Chondrocyte (in vitro differentiated cells): ENCODE results near the gene RCAN2. TPM values are rescaled to one million over a fixed set of nuclear protein-coding genes. Genes with fewer than 3 reads are reported as not detected.

Experiments used
- DNase-seq: peaks from one replicate; pipeline ENCODE4 v3.0.0; 2021; ENCODE audit warnings: mixed read lengths, low spot score
- H3K27ac Mint-ChIP-seq: one replicate; pipeline ENCODE4 v1.8.0; 2021; ENCODE audit warnings: mild to moderate bottlenecking, moderate library complexity, mixed read lengths; ENCODE audit not compliant: unreplicated experiment
- H3K27me3 Mint-ChIP-seq: 2 replicates; pipeline ENCODE4 v1.8.0; 2021; ENCODE audit warnings: low read depth, mixed read lengths
- H3K36me3 Mint-ChIP-seq: 2 replicates; pipeline ENCODE4 v1.8.0; 2021; ENCODE audit warnings: low read depth, mixed read lengths
- H3K4me1 Mint-ChIP-seq: 2 replicates; pipeline ENCODE4 v1.8.0; 2021; ENCODE audit warnings: low read depth, mild to moderate bottlenecking, mixed read lengths
- H3K4me3 Mint-ChIP-seq: one replicate; pipeline ENCODE4 v1.8.0; 2021; ENCODE audit warnings: mild to moderate bottlenecking, moderate library complexity, mixed read lengths; ENCODE audit not compliant: unreplicated experiment
- H3K9me3 Mint-ChIP-seq: 2 replicates; pipeline ENCODE4 v1.8.0; 2021; ENCODE audit warnings: low read depth, mixed read lengths
- total RNA-seq: library from RNA; stranded (reverse); gene quantifications from 3 replicates; pipeline ENCODE4 v1.2.1, GENCODE V29; 2021
- TF ChIP-seq, protein P1 (sequence below): fragments of 200-600 bp; sonication (generic); IDR thresholded peaks from 2 replicates; pipeline ENCODE4 v1.5.0; 2021; ENCODE audit warnings: antibody characterized with exemption, mild to moderate bottlenecking, moderate library complexity

The RCAN2 gene
- total RNA-seq, 1 donor from 2014 or later: 23.8 TPM

DNA sequence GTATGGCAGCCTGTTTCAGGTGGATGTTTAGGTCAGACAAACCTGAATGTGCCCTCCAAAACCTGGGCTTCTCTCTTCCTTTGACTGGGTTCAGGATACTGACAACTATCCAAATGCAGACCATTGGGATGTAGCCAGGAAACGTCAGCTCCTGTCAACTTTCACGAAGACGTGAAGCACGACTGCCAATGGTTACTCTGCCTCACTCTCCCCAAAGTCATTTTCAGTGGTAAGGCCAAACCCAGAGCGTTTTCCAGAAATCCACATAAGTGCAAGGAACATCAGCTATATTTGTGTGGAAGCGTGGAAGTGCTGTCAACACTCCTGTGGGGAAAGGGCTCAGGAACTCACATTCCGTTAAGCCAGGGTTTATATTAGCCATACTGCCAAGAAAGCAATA, 20.1 kb upstream of the RCAN2 start:
- TF ChIP-seq, protein P1, sequence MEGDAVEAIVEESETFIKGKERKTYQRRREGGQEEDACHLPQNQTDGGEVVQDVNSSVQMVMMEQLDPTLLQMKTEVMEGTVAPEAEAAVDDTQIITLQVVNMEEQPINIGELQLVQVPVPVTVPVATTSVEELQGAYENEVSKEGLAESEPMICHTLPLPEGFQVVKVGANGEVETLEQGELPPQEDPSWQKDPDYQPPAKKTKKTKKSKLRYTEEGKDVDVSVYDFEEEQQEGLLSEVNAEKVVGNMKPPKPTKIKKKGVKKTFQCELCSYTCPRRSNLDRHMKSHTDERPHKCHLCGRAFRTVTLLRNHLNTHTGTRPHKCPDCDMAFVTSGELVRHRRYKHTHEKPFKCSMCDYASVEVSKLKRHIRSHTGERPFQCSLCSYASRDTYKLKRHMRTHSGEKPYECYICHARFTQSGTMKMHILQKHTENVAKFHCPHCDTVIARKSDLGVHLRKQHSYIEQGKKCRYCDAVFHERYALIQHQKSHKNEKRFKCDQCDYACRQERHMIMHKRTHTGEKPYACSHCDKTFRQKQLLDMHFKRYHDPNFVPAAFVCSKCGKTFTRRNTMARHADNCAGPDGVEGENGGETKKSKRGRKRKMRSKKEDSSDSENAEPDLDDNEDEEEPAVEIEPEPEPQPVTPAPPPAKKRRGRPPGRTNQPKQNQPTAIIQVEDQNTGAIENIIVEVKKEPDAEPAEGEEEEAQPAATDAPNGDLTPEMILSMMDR: no peak
- Mint-ChIP-seq H3K36me3 (no peaks in the 10 kb centered on the region), H3K27ac (peak overlapping the region; percentile 93), H3K27me3 (no peaks in the 10 kb centered on the region), H3K9me3 (no peaks in the 10 kb centered on the region), H3K4me1 (peaks cover 45% of the 10 kb centered on the region), H3K4me3 (no peak overlapping the region)
- no peak for DNase-seq

DNA sequence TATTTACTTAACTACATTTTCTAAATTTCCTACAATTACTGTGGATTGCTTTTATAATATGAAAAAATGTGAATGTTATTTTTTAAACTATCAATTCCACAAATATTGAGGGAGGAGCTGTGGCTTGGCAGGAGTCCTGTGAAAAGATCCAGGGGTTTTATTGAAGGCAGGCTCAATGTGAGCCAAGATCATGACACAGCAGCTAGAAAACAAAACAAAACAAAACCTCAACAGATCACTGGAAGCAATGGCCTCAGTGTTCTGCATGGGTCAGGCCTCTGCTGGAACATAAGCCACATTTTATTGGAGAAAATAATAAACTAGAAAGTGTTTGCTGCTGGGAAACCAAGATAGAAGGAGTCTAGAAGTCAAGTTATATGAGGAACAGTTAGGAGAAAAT, 19.4 kb upstream of the RCAN2 start:
- peak overlapping the region; percentile 93 for H3K27ac Mint-ChIP-seq
- TF ChIP-seq, protein P1: no peak
- no peak for DNase-seq
- no peaks in the 10 kb centered on the region for H3K36me3 Mint-ChIP-seq
- no peak overlapping the region for H3K4me3 Mint-ChIP-seq
- no peaks in the 10 kb centered on the region for H3K27me3 Mint-ChIP-seq
- no peaks in the 10 kb centered on the region for H3K9me3 Mint-ChIP-seq
- H3K4me1 Mint-ChIP-seq: peaks cover 52% of the 10 kb centered on the region

GRCh38 chr6:46509981-46510510, 18.8 kb upstream of the RCAN2 start:
- Mint-ChIP-seq H3K4me1 (peaks cover 57% of the 10 kb centered on the region), H3K27ac (peak overlapping the region; percentile 93), H3K36me3 (no peaks in the 10 kb centered on the region), H3K27me3 (no peaks in the 10 kb centered on the region), H3K9me3 (no peaks in the 10 kb centered on the region), H3K4me3 (no peak overlapping the region)
- no peak for DNase-seq
- TF ChIP-seq, protein P1: no peak

DNA sequence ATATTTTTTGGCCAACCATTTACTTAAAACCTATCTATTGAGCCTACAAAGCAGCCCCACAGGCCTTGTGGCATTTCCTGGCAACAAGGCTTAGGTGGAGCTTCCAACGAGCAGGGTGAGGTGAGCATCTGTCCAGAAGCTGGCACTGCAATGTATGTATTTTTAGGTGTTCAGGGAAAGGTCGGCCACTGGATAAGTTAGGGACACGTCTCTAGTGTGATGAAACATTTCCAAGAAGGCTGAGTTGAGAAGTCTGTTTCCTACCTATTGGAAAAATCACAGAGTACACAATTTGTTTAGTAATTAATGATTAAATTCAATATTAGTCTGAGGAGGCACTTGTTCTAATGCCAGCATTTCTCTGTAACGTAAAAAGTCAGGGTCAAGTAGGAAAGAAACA, 17.8 kb upstream of the RCAN2 start:
- Mint-ChIP-seq H3K9me3 (no peaks in the 10 kb centered on the region), H3K4me1 (peaks cover 57% of the 10 kb centered on the region), H3K27ac (no peak overlapping the region), H3K27me3 (no peaks in the 10 kb centered on the region), H3K4me3 (no peak overlapping the region), H3K36me3 (no peaks in the 10 kb centered on the region)
- TF ChIP-seq, protein P1: no peak
- DNase-seq: no peak

DNA sequence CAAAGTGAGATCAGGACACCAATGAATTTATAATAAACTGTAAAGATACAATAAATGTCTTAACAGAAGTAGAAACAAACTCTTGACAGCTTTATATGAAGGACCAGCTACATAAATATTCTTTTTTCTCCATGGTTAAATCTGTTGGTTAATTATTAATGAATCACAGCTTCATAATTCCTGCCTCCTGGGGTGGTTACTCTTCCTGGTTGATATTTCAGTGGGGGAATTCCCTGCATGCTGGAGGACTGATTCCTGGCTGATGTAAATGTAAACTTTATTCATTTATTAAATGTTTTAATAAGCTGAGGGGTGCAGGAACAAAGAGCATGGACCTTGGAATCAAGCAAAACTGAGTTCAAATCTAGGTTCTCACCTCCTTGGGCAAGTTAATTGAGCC, 16.2 kb upstream of the RCAN2 start:
- no peaks in the 10 kb centered on the region for H3K36me3 Mint-ChIP-seq
- no peaks in the 10 kb centered on the region for H3K27me3 Mint-ChIP-seq
- no peak for DNase-seq
- H3K4me1 Mint-ChIP-seq: peaks cover 60% of the 10 kb centered on the region
- no peak overlapping the region for H3K4me3 Mint-ChIP-seq
- H3K9me3 Mint-ChIP-seq: no peaks in the 10 kb centered on the region
- TF ChIP-seq, protein P1: no peak
- no peak overlapping the region for H3K27ac Mint-ChIP-seq
